ENCODE results near the gene TJP3.

Gene TJP3

GRCh38 chr19:3670796-3671679, 37.1 kb upstream of the TJP3 start:
- peak in 1 of 3 donors; percentile 29 for DNase-seq (ENCODE audit: low read depth in 2 of 3, low spot score in 1 of 3)

DNA sequence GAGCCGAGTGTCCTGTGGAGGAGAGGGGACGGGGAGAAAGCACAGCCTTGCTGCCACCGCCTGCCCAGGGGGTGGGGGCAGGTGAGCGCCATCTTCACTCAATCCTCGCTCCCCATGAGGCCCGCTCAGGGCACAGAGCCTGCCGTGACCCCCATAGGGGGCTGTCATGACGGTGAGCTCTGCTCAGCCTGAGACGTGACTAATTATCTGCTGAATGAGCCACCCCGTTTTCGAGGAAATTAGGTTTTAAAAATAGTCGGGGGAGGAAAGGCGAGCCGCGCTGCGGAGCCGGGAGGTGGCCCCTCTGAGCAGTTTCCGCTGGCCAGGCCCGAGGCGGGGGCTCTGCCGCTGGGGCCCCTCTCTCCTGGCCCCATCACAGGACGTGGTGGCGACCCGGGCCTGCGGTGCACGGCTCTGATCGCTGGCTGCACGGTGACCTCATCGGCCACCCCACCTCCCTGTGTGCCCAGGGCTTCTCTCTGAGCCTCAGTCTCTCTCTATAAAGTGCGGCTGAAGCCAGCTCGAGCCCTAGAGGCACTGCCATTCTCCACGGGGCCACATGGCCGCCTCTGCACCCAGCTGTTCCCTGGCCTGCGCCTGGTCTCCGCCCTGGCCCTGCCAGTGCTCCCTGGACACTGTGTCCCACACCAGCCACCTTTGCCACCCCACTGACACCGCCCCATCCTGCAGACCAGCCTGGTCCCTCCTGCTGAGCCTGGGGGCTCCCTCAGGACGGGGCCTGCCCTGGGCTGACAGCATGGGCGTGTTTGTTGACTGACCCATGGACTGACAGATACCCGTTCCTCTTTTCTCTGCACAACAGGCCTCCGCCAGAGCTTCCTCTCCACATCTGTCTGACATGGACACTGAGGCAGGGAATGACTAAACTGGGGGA, 36.3 kb upstream of the TJP3 start:
- no peak for DNase-seq (ENCODE audit: low read depth in 2 of 3, low spot score in 1 of 3)

- DNase-seq (ENCODE audit: low read depth in 2 of 3, low spot score in 1 of 3): no peak
Observed at GRCh38 chr19:3672575-3672948, 35.6 kb upstream of the TJP3 start.

GRCh38 chr19:3672993-3673392, 35.2 kb upstream of the TJP3 start:
- DNase-seq (ENCODE audit: low read depth in 2 of 3, low spot score in 1 of 3): no peak

- DNase-seq (ENCODE audit: low read depth in 2 of 3, low spot score in 1 of 3): no peak
Observed at GRCh38 chr19:3673506-3674439, 34.4 kb upstream of the TJP3 start.

DNA sequence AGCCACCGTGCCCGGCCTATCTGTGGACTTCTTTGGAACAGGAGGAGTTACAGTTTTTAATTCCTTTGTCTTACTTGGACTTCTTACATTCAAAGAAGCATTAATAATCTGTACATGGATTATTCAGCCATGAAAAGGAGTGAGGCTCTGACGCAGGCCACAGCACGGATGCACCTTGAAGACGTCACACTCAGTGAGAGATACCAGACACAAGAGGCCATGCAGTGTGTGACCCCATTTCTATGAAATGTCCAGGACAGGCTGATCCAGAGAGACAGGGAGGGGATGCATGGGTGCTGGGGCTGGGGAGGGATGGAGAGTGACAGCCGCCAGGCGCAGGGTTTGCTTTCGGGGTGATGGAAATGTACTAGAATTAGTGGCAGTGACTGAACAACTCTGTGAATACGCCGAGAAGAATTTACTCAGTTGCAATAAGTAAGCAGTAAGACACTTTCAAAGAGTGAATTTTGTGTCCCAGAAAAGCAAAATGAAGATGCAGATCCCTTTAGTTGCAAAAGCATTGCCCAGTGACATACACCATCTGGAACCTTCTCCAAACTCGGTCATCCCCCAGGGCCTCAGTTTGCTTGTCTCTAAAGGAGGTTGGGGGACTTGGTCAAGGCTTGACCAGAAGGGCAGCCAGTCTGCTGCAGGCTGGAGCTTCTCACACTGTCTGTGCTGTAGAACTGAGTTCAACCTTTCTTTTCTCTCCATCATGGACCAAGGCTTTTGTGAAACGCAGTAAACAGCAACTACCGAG, 33.2 kb upstream of the TJP3 start:
- no peak for DNase-seq (ENCODE audit: low read depth in 2 of 3, low spot score in 1 of 3)

GRCh38 chr19:3678188-3678587, 30.0 kb upstream of the TJP3 start:
- DNase-seq (ENCODE audit: low read depth in 2 of 3, low spot score in 1 of 3): no peak

DNA sequence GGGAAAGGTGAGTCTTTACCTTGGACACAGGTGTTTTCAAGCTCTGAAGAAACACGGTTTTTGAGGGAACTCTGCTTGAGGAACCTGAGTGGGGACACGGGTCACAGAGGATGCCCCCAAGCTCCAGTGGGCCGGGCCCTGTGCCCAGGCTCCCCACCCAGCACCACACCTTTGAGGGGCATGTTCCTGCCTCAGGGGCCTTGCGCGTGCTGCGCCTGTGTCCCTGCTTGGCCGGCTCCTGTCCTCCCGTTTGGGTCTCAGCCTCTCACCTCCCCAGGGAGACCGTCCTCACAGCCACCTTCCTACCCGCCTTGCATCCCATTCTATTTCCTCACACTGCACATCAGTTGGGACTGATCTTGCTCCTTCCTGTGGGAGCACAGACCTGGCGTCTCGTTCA, 29.0 kb upstream of the TJP3 start:
- DNase-seq (ENCODE audit: low read depth in 2 of 3, low spot score in 1 of 3): no peak

- no peak for DNase-seq (ENCODE audit: low read depth in 2 of 3, low spot score in 1 of 3)
Observed at GRCh38 chr19:3679581-3679980, 28.6 kb upstream of the TJP3 start.

GRCh38 chr19:3680939-3681338, 27.2 kb upstream of the TJP3 start:
- no peak for DNase-seq (ENCODE audit: low read depth in 2 of 3, low spot score in 1 of 3)

- DNase-seq (ENCODE audit: low read depth in 2 of 3, low spot score in 1 of 3): no peak
Observed at GRCh38 chr19:3682286-3682685, 25.9 kb upstream of the TJP3 start.

GRCh38 chr19:3682741-3683404, 25.3 kb upstream of the TJP3 start:
- DNase-seq (ENCODE audit: low read depth in 2 of 3, low spot score in 1 of 3): no peak

DNA sequence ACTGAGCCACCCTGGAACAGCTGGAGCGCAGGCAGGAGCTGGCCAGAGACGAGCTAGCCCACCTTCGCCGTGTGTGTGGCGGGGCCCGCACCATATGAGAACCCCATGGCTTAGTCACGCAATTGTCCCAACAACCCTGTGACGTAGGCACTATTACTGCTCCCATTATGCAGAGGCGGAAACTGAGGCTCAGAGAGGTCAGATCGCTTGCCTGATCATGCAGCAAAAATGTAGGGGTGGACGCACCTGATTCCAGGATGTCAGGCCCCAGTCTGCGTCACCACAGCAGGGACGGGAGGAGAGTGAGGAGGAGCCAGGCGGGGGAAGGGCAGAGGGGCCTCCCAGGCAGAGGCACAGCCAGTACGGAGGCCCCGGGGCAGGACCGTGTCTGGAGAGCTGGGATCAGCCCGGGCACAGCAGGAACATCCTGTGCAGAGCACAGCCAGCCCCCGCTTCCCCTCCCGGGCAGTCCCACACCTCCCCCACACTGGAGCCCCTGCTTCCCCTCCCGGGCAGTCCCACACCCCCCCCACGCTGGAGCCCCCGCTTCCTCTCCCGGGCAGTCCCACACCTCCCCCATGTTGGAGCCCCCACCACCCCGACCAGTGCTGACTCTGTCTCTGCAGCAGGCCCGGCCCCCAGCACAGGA, 24.7 kb upstream of the TJP3 start:
- DNase-seq (ENCODE audit: low read depth in 2 of 3, low spot score in 1 of 3): no peak

GRCh38 chr19:3684054-3684816, 23.9 kb upstream of the TJP3 start:
- no peak for DNase-seq (ENCODE audit: low read depth in 2 of 3, low spot score in 1 of 3)

GRCh38 chr19:3684817-3685410, 23.3 kb upstream of the TJP3 start:
- DNase-seq (ENCODE audit: low read depth in 2 of 3, low spot score in 1 of 3): no peak

GRCh38 chr19:3687393-3687773, 20.8 kb upstream of the TJP3 start:
- DNase-seq (ENCODE audit: low read depth in 2 of 3, low spot score in 1 of 3): no peak

- DNase-seq (ENCODE audit: low read depth in 2 of 3, low spot score in 1 of 3): peak in 1 of 3 donors; percentile 19
Observed at GRCh38 chr19:3687774-3688706, 20.1 kb upstream of the TJP3 start.

Measured in stimulated activated CD4-positive, alpha-beta T cell treated with anti-CD3 and anti-CD28 coated beads, Interleukin-12 subunit alpha, Interleukin-12 subunit beta, amount 100 ng/mL, for 48 hours (primary cell).